HG02943 (cell line): ENCODE measurements around the gene RABGAP1.

Experiments
- ATAC-seq: cut with Tn5 transposase; IDR thresholded peaks from one replicate; pipeline ENCODE4 v1.9.1; 2021; ENCODE audit warnings: mild to moderate bottlenecking, low read depth, moderate library complexity; ENCODE audit not compliant: unreplicated experiment

Gene RABGAP1

DNA sequence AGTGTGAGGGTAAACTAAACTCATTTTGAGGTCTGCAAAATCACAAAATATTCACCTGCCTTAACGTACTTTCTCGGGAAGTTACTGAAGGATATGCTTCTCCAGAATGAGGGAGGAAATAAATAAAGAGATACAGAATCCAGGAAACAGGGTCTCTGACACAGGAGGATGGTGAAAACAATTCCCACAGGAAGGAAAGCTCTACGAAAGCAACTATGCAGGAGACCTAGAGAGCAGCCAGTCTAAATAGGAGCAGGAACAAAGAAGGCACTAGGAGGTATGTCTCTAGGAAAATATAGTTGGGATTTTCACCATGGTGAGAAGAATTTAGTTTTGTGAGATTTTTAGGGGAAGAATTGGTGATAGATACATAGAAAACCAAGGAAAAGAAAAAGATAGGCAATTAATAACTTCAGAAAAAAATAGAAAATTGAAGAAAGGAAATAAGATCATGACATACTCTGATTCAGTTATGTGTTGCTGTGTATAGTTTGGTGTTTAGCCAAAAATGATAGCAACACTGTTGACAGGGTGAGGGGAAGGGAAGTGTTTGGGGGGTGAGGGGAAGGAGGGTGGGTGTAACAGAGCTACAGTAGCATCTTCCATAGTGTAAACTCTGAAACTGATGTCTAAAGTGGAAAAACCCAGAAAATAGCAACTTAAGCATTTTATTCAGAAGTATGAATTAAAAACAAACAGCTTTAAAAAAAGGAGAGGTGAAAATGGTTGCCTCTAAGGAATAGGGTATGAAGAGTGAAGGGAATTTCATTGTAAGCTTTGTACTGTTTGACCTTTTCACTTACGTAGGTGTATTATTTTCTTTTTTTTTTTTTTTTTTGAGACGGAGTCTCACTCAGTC, 102.5 kb downstream of the RABGAP1 start:
- no peak for ATAC-seq

DNA sequence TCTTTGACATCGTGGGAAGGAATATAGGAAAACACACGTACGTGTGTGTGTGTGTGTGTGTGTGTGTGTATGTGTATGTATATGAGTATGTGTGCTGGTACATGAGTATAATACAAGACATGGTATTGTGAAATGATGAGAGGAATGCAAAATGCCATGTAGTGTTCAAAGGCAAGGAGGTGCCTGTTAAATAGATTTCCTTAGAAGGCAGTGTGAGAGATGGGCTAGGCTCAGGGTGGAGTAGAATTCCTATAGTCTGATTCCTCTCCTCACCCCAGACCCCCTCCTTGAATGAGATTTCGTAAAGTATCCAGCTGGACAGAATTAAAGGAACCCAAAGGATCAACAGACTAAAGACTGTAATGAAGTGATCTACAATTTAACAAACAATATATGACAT, 103.8 kb downstream of the RABGAP1 start:
- ATAC-seq: no peak

GRCh38 chr9:123046406-123047195, 105.8 kb downstream of the RABGAP1 start:
- ATAC-seq: no peak

DNA sequence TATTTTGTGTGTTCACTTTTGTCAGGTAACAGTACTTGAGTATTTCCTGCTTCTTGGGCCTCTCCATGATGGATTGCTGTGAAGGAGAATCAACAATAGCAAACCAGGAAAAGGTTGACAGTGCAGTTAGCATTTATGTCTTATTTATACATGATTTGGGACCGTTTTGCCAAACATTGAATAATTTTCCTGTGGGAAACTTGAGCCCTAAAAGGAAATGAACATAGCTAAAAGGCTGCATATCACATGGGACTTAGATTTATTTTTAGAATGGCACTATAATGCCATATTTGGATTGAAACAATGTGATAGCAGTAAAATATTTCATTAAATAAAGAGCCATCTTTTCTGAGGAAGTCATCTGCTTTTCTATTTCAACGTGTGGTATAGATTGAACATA, 107.9 kb downstream of the RABGAP1 start:
- no peak for ATAC-seq

- ATAC-seq: no peak
These were observed 108.9 kb downstream of the RABGAP1 start for GRCh38 chr9:123049589-123050222.

DNA sequence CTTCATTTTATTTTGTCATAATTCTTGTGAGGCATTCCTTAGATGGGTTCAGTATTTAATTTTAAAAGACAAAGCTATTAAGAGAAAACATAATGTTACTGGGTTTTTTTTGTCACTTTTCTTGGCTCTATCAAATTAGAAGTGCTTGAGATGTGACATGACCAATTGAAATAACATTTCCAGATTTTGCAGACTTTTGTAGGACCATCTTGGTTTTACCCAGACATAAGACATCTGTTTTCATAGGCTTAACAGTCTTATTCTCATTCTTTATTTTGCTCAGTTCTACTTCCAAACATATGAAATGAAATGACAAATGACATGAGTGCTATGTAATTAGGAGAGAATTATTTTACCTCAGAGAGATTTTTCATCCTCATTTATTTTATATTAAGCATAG, 112.2 kb downstream of the RABGAP1 start:
- ATAC-seq: no peak

DNA sequence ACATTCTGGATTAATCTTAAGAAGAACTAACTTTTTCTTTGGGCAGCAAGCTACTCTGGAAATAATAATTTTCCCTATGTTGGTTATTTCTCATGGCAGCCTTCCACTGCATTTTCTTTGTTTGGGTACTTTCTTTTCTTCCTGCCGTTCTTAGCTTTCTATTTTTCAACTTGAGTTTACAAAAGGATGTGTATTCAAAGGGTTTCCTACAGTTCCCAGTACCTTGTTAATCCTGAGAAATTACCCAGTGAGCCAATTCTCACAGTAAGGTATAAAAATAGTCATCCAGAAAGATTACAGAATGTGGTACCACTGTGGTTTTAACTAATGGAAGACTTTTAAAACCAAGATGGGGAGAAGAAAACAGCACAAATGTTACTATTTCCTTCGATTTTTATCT, 112.9 kb downstream of the RABGAP1 start:
- ATAC-seq: no peak

DNA sequence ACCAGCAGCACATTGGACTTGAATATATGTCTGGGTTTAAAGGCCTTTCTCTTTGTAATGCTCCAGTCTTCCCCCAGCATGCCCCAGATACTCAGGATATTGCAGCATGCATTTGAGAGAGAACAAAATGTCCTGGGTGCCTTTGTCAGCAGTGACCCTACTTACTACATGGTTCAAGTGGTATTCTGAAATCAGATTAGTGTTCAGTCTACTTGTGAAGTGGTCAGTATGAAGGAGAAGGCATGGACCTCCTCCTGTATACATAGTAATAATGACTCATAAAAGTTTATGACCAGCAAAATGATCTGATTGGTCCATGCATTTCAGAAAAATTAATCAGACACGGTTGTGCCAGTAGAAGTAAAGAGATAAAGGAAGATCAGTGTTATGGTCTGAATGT, 118.0 kb downstream of the RABGAP1 start:
- ATAC-seq: no peak

DNA sequence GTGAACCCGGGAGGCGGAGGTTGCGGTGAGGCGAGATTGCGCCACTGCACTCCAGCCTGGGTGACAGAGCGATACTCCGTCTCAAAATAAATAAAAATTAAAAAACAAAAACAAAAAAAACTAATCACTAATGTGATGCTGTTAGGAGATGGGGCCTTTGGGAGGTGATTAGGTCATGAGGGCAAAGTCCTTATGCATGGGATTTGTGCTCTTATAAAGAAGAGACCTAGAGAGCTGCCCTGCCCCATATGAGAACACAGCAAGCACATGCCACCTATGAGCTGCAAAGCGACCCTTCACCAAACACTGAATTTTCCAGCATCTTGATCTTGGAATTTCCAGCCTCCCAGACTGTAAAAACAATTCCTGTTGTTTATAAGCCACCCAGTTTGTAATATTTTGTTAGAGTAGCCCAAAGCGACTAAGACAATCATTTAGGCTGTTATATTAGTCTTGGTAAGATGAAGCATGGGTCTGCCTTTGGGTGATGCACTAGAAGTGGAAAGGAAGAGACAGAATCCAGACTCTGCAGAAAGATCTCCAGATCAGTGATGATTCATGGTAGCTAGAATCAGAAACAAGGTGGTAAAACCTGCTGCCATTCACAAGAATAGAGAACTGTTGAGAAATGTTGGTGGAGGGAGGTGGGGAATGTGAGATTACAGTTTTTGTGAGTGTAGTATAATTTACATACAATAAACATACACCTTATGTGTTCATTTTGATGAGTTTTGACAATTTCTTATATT, 118.8 kb downstream of the RABGAP1 start:
- ATAC-seq: no peak

DNA sequence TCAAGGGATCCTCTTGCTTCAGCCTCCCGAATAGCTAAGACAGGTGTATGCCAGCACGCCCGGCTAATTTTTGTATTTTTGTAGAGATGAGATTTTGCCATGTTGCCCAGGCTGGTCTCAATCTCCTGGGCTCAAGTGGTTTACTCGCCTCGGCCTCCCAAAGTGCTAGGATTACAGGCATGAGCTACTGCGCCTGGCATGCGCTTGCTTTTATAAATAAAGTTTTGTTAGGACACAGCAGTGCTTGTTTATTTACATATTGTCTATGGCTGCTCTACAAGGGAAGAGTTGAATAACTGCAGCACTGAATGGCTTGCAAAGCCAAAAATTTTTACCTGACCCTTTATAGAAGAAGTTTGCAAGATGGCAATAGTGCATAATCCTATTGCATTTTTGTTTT, 120.4 kb downstream of the RABGAP1 start:
- no peak for ATAC-seq

DNA sequence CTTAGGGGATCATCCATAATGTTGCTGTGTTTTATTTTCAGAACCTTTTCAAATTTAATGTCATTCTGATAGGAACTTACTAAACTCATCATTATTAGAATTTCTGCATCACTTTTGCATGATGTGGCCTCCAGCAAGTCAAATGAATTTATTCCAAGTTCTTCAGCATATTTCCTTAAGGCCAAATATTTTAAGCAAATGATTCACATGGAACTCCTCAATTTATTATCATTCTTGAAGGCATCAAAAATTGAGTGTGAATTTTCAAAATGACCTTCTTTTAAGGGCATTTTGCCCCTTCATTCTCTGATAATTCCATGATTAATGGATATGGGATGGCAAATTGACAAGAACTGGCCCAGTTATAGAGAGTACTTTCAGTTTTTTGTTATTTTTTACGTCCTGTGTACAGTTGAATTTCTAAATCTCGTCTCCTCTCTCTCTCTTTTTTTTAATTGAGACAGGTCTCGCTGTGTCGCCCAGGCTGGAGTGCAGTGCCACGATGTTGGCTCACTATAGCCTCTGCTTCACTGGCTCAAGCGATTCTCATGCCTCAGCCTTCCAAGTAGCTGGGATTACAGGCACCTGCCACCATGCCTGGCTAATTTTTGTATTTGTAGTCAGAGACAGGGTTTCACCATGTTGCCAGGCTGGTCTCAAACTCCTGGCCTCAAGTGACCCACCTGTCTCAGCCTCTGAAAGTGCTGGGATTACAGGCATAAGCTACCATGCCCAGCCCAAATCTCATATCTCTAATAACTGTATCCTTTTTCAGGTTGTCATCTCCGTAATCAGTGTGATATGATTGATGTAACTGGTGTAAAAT, 121.7 kb downstream of the RABGAP1 start:
- no peak for ATAC-seq

- no peak for ATAC-seq
These were observed 122.4 kb downstream of the RABGAP1 start for GRCh38 chr9:123063177-123063598.

DNA sequence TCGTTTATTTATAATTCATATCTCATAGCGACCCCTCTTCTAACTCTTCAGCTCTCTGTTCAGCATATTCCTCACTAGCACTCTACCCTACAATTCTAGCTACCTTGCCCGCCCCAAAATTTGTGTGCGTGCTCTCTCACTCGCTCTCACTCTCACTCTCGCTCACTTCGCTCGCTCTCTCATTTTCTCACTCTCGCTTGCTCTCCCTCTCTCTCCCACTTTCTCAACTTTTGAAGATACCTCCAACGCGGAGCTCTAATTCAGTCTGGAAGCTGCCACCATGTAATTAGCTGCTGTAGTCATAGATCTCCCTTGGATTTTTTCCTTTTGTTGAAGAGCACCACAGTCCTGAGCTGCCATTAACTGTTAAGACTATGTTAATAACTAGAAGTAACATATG, 123.1 kb downstream of the RABGAP1 start:
- no peak for ATAC-seq

- no peak for ATAC-seq
These were observed 123.9 kb downstream of the RABGAP1 start for GRCh38 chr9:123064716-123065115.

DNA sequence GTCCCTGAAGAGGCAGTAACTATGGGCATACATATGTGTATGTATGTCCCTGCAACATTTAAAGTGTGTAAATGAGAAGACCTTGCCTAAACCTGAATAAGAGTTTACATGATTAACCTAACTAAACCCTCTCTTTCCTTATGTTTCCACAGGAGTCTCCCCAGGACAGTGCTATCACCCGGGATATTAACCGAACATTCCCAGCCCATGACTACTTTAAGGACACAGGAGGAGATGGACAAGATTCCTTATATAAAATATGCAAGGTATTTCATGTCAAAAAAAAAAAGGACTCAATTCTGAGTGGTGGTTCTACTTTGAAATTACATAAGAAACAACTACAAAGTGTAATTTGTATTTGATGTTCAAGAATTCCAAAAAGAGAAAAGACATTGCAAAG, 124.4 kb downstream of the RABGAP1 start:
- no peak for ATAC-seq

GRCh38 chr9:123067136-123067535, 126.3 kb downstream of the RABGAP1 start:
- no peak for ATAC-seq

GRCh38 chr9:123069010-123069481, 128.2 kb downstream of the RABGAP1 start:
- no peak for ATAC-seq

DNA sequence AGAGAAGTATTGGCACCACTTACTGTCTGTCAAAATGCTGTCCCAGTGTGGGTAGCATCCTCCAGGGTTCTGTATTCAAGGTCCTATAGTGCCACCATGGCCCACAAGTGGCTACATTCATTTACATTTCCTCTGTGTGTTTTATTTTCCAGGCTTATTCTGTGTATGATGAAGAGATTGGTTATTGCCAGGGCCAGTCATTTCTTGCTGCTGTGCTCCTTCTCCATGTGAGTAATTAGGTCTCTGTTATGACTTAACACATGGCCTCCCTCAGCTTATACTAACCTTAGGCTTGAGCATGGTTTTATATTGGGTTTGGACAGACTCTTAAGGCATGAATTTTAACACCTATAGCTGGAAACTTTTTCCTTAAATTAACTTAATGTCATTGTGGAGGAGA, 129.4 kb downstream of the RABGAP1 start:
- no peak for ATAC-seq

- ATAC-seq: no peak
These were observed 131.7 kb downstream of the RABGAP1 start for GRCh38 chr9:123072407-123072995.
